Bronchial epithelial cell (primary cell): ENCODE results near the gene PRR7. TPM values are rescaled to one million over a fixed set of nuclear protein-coding genes. Genes with fewer than 3 reads are reported as not detected.

Source experiments
- DNase-seq: peaks from one replicate; pipeline ENCODE4 v3.0.0-alpha.2; 2010; ENCODE audit warnings: low read depth
- FAIRE-seq: peaks from 2 replicates; lab custom pipeline; 2011; peaks lifted over from hg19 to GRCh38; lab: Jason Lieb, UNC
- H3K27me3 ChIP-seq: 2 replicates; pipeline ENCODE4 v1.5.1; 2011; ENCODE audit warnings: low read length; ENCODE audit not compliant: control insufficient read depth, insufficient read depth
- H3K36me3 ChIP-seq: 2 replicates; pipeline ENCODE4 v1.5.1; 2011; ENCODE audit warnings: low read length; ENCODE audit not compliant: control insufficient read depth, insufficient read depth
- H3K4me3 ChIP-seq: 2 replicates; pipeline ENCODE4 v1.5.1; 2011; ENCODE audit warnings: mild to moderate bottlenecking, low read depth, low read length, control low read depth
- total RNA-seq: library from RNA; depleted of rRNA; stranded (reverse); fragments of >200 nt; gene quantifications from 2 replicates; pipeline ENCODE4 v1.2.1, GENCODE V29; 2014
- TF ChIP-seq, protein P1 (sequence below): IDR thresholded peaks from 2 replicates; pipeline ENCODE4 v1.5.1; 2011; ENCODE audit warnings: mild to moderate bottlenecking, moderate library complexity, low read length, control low read depth, inconsistent platforms; ENCODE audit not compliant: insufficient read depth, severe bottlenecking

PRR7 gene
- total RNA-seq, 1 donor from 2014 or later: 5.0 TPM

DNA sequence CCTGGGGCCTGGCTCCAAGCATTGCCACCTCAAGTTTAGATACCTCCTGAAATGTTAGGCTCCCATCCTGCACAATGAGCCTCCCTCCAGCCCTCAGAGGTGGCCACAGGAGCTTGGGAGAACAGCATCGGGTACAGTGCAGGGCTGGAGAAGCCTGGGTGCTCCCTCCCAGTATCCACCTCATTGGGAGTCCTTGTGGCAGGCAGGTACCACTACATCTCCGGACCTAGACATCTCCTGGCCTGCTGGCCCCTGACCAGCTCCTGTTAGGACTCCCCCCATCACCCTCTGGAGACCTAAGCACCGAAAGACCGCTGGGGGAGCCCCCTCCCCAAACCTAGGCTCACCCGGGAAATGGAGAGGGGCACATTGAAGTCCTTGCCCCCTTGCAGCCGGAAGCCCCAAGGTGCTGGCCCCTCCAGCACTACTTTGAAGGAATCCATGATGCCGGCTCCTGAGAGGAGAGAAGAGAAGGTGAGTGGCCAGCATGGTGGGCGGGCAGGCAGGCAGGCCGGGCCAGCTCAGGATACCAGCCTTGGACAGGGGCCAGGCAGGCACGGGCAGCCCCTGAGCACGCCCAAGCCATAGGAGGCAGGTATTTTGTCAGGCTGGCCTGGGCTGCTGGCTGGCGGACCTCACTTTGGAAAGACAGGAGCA is 49.6 kb downstream of the PRR7 start:
- peak; percentile 38 for DNase-seq
- H3K4me3 ChIP-seq: peak overlapping the region; percentile 79
- TF ChIP-seq, protein P1, sequence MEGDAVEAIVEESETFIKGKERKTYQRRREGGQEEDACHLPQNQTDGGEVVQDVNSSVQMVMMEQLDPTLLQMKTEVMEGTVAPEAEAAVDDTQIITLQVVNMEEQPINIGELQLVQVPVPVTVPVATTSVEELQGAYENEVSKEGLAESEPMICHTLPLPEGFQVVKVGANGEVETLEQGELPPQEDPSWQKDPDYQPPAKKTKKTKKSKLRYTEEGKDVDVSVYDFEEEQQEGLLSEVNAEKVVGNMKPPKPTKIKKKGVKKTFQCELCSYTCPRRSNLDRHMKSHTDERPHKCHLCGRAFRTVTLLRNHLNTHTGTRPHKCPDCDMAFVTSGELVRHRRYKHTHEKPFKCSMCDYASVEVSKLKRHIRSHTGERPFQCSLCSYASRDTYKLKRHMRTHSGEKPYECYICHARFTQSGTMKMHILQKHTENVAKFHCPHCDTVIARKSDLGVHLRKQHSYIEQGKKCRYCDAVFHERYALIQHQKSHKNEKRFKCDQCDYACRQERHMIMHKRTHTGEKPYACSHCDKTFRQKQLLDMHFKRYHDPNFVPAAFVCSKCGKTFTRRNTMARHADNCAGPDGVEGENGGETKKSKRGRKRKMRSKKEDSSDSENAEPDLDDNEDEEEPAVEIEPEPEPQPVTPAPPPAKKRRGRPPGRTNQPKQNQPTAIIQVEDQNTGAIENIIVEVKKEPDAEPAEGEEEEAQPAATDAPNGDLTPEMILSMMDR: peak; percentile 62
- peaks cover 24% of the 10 kb centered on the region for H3K36me3 ChIP-seq
- no peak for FAIRE-seq
- no peaks in the 10 kb centered on the region for H3K27me3 ChIP-seq

DNA sequence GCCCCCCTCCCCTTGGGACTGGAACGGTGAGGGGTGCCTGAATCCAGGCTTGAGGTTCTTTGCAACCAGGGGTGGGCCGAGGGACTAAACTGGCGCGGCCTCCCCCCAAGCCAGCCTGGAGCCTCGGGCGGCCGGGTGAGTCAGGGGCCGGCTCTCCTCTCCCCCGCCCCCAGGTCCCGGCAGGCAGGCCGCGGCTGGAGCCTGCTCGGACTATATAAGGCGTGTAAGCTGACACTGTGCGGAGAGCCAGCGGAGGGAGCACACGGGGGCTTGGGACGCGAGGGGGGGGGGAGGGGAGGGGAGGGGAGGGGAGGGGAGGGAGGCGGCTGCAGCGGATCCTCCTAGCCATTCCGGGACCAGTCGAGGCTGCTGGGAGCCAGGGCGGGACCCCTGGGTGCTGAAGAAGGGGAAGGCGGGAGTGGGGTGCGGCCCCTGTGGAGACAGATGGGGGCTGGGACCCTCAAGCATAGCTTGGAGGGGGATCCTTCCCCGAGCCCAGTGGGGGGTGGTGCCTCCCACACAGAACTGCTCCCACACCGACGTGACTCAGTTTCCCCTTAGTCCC is 50.2 kb downstream of the PRR7 start:
- no peaks in the 10 kb centered on the region for H3K27me3 ChIP-seq
- FAIRE-seq: no peak
- TF ChIP-seq, protein P1: no peak
- H3K36me3 ChIP-seq: peaks cover 21% of the 10 kb centered on the region
- peak; percentile 69 for DNase-seq
- H3K4me3 ChIP-seq: peak overlapping the region; percentile 79

DNA sequence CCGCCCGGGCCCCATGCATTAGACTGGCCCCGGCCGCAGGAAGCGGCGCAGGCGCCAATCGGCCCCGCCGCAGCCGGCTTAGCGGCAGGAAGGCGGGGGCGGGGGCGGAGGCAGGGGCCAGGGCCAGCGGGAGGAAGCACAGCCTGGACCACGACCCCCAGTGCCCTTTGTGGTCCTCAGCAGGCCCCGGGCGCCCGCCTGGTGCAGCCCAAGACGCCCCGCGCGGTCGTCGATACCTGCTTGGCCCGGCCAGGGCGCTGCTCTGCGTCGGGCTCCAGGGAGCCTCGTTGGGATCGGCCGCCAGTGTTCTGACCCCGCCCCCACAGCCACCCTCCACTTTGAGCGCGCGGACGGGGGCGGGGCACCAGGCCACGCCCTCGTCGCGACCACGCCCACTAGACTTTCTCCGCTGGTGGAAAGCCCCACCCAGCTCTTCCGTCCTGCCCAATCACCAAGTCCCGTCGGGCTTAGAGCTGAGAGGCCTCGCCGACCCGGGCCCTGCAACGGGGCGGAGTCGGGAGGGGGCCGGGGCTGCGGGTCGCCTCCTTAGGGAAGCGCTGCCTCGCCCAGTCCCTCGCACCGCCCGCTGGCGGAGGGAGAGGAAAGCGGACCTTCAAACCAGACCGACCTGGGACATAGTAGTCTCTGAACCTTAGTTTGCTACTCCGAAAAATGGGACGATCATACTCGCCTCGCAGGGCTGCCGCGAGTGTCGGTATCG is 50.8 kb downstream of the PRR7 start, which contains the start of gene PDLIM7:
TSS of gene PDLIM7 (minus strand) at position 313 of the 721 bp plus-strand sequence. CDS start 1,092 bp downstream, outside the sequence.
- TF ChIP-seq, protein P1: peak; percentile 1
- peak; percentile 91 for DNase-seq
- H3K36me3 ChIP-seq: peaks cover 16% of the 10 kb centered on the region
- H3K27me3 ChIP-seq: no peaks in the 10 kb centered on the region
- peak within 1 kb of the TSS; percentile 79 for H3K4me3 ChIP-seq
- FAIRE-seq: no peak

DNA sequence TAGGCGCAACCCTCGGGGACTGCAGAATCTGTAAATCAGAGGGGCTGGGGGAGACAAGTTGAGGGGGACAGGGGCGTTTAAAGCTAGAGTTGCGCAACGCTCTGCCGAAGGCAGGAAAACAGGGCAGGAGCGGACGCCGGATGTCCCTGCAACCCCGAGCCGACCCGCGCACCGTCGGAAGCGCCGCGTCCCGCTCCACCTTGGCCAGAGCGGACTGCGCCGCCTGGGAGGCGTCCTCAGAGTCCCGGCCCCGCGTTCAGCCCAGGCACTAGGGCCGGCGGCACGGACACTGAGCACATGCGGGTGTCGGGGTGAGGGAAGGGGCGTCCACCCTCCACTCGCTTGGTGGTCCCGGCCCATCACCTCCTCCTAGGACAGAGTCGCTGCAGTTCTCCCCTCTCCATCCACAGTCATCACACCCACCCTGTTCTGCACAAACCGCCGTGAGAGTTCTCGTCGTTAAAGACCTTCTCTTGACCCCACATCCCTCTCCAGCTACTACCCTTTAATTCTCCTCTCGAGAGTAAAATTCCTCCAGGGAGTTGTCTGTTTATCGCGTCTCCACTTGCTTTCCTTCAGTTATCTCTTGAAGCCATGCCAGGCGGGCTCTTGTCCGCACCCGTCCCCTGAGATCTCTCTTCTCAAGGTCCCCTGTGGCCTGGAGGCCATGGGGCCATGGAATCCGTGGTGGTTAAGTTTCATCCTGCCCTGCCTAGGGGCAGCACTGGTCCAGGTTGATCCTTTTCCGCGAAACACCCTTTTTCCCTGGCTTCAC is 51.6 kb downstream of the PRR7 start:
- TF ChIP-seq, protein P1: no peak
- H3K36me3 ChIP-seq: peaks cover 10% of the 10 kb centered on the region
- DNase-seq (no peak), FAIRE-seq (no peak)
- no peaks in the 10 kb centered on the region for H3K27me3 ChIP-seq
- peak overlapping the region; percentile 79 for H3K4me3 ChIP-seq

DNA sequence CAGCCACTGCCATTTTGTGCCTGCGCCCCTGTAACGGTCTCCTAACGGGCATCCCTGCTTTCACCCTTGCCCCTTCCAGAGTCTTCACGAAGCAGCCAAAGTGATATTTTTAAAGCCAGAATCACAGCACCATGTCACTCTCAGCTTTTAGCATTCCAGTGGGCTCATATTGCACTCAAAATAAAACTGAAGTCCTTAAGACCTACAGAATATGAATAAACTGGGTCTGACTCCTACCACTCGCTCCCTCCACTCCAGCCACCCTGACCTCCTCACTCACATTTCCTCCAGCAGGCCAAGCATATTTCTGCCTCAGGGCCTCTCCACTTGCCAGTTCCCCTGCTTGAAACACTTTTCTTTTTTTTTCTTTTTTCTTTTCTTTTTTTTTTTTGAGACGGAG is 53.2 kb downstream of the PRR7 start:
- Histone ChIP-seq H3K4me3 (no peak overlapping the region), H3K27me3 (no peaks in the 10 kb centered on the region), H3K36me3 (peaks cover 3% of the 10 kb centered on the region)
- TF ChIP-seq, protein P1: no peak
- FAIRE-seq (no peak), DNase-seq (no peak)
